Activated CD8-positive, alpha-beta memory T cell treated with anti-CD3 and anti-CD28 coated beads, Interleukin-2, amount 50 U/mL, for 4 hours (primary cell): ENCODE data around the gene PTPRB.
"Not testable (repeated sequence)": the region's sequence is repeated elsewhere in the genome, so short reads cannot be mapped to it uniquely, and the experiment has no call there.

ENCODE experiments used
- DNase-seq: peaks from one replicate; pipeline ENCODE4 v3.0.0-alpha.2; 2020

The PTPRB gene

DNA sequence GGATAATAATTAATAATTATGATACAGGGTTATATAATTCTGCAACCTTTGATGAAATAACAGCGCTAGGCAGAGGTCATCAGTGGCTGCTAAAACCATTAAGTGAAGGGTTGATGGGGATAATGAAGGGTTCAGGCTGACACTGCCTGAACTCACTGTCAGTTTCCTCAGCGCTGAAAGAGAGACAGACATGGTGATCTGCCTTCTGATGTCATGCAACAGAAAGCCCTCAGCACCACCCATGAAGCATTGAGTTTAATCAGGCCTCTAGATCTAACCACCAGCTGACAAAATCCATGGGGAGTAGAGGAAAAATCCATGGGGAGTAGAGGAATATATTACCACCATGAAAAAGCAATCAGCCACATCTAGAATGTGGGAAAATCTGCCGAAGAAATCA, 107.6 kb downstream of the PTPRB start:
- DNase-seq: no peak

DNA sequence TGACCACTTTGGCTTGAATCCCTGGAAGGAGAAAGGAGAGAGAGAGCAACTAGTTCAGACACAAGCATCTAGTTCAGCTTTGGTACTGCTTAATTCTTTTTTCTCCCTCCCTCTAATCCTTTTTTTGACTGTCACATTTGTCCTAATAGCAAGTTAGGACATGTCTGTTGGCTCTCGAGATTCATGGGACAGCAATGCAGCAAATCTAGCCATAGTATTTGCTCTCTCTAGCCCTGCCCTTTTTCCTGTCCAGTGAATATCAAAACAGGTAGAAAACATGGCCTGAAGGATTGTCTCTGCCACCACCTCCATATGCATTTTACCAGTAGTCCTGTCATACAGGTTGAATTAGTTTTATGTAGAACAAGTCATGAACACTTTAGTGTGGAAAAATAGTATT, 116.4 kb downstream of the PTPRB start:
- DNase-seq: no peak

DNA sequence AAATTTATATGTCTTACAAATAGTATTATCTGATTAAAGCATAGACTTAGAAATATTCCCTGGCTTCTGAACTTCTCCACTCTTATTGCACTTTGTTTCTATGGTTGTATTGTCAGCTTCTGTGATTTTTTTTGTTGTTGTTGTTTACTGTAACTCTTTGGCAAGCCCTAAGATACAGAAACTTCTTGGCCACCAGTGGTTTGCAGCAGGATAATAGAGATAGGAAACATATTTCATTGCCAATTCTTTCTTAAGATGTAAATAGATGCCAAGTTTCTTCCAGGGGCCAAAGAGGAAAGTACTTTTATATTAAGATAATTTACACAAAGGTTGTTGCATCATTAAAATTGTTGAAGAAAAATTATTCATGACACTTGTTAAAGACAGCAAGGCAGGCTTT, 123.8 kb downstream of the PTPRB start:
- no peak for DNase-seq

DNA sequence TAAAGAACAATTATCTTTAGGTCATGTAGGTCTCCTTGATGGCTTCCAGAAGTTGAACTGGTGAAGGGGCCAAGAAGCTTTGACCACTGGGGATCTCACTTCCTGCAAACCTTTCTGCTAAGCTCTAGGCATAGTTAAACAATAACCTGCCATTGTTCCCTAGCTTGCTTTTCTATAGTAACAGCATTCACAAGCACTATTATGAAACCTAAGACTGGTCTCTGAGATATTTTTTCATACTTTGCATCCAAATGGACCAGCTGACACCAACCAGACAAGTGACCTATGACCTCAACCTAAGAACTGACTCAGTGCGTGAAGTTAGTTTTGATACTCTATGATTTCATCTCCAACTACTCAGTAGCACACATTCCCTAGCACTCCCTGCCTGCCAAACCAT, 129.1 kb downstream of the PTPRB start:
- no peak for DNase-seq

DNA sequence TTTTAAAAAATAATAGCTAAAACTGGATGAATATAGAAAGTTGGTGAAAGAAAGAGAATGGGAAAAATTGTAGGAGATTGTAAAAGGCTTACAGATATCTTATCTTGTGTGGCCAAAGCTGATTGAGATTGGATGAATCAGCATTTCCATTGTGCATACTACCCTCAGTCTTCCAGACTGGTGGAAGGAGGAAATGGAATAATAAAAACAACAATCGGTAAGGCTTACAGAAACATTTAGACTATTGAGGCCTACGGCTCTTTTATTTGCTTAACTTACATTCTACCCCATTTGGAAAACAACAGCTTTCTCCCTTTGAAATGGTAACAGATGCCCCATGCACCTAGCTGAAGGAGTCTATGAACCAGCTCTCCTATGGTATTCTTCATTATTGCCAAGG, 129.8 kb downstream of the PTPRB start:
- no peak for DNase-seq

DNA sequence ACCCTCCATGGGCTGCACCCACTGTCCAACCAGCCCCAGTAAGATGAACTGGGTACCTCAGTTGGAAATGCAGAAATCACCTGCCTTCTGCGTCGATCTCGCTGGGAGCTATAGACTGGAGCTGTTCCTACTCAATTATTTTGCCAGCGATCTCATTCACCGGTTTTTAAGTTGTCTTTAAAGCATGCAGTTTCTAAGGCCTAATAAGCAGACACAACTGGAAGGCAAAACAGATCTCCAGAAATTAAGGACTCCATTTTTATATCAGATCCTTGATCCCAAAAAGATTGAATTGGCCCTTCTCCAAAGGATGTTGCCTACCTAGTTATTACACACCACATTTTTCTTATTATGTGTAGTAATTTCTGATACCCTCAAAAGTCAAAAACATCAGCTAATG, 139.7 kb downstream of the PTPRB start:
- DNase-seq: no peak

DNA sequence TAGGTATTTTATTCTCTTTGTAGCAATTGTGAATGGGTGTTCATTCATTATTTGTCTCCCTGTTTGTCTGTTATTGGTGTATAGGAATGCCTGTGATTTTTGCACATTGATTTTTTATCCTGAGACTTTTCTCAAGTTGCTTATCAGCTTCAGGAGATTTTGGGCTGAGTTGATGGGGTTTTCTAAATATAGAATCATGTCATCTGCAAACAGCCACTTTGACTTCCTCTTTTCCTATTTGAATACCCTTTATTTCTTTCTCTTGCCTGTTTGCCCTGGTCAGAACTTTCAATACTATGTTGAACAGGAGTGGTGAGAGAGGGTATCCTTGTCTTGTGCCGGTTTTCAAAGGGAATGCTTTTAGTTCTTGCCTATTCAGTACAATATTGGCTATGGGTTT, 144.3 kb downstream of the PTPRB start:
- DNase-seq: not testable (repeated sequence)

DNA sequence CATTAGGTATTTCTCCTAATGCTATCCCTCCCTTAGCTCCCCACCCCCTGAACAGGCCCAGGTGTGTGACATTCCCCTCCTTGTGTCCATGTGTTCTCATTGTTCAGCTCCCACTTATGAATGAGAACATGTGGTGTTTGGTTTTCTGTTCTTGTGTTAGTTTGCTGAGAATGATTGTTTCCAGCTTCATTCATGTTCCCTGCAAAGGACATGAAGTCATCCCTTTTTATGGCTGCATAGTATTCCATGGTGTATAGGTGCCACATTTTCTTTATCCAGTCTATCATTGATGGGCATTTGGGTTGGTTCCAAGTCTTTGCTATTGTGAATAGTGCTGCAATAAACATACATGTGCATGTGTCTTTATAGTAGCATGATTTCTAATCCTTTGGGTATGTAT, 146.3 kb downstream of the PTPRB start:
- not testable (repeated sequence) for DNase-seq

DNA sequence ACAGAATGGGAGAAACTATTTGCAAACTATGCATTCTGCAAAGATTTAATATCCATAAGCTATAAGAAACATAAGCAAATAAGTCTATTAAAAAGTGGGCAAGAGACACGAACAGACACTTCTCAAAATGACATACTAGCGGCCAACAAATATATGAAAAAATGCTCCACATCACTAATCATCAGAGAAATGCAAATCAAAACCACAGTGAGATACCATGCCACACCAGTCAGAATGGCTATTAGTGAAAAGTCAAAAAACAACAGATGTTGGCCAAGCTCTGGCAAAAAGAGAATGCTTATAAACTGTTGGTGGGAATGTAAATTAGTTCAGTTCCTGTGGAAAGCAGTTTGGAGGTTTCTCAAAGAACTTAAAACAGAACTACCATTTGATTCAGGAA, 149.8 kb downstream of the PTPRB start:
- DNase-seq: no peak

DNA sequence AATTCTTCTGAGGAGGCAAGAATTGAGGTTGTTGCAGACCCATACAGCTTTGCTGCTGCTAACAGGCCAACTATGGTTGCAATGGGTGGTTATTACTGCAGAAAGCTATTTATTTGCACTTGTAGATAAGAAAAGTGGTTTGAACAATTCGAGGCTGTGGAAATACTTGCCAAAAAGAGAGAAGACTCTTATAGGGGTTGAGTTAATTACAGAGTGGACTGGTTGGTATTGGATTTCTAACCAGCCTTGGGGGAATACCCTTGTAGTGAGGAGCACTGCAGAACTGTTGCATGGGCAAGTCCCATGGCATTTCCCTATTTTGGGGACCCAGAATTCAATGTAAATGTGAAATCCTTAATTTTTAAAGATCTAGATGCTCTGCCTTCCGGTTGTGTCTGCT, 150.6 kb downstream of the PTPRB start:
- no peak for DNase-seq

DNA sequence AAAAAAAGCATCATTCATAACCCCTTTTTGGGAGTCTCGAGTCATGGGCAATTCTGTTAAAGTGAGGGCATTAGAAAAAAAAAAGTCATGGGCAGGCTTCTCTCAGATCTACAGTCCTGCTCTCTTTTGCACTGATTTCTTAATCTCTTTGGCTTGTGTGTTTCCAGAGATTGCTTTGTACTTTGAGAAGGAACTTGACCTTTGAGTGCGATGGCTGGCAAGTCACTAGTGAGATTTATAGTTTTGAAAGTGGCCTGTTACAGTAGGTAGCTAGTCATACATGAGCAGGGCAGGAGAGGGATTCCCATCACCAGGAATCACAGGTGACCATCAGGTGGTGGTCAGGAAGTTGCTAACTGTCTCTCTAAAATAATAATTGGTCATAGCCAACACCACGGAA, 151.5 kb downstream of the PTPRB start:
- no peak for DNase-seq

DNA sequence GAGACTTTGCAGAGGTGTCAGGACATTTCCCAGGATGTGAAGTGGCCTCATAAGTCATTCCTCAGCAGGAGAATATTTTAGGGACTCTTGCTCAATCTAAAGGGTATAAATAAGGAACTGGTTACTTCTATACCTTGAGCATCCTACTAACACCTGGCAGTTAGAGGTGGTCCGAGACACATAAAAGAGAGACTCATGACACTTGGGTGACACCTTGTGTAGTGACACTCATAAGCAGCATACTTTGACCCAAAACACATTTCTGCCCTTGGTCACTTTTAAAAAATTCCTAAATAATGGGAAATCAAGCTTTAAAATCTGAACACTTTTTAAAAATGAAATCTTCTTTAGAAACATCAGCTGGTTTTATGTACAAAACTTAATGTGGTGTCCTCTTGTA, 152.8 kb downstream of the PTPRB start:
- no peak for DNase-seq

DNA sequence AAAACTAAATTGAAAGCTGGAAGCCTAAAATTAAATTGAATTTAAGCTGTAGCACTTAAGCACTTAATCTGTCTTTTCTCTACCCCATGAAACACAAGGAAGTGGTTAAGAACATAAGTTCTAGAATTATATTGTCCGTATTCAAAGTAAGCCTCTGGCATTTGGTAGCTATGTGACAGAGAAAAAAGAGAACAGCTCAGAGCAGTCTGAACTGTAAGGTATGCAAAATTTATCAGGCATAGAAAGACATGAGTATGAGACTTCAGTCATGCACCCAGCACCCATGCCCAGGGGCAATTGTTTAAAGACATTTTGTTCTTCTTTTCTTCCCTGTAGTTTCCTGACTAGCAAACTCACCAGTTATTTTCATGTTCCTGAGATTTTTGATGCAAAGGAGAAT, 154.5 kb downstream of the PTPRB start:
- no peak for DNase-seq

DNA sequence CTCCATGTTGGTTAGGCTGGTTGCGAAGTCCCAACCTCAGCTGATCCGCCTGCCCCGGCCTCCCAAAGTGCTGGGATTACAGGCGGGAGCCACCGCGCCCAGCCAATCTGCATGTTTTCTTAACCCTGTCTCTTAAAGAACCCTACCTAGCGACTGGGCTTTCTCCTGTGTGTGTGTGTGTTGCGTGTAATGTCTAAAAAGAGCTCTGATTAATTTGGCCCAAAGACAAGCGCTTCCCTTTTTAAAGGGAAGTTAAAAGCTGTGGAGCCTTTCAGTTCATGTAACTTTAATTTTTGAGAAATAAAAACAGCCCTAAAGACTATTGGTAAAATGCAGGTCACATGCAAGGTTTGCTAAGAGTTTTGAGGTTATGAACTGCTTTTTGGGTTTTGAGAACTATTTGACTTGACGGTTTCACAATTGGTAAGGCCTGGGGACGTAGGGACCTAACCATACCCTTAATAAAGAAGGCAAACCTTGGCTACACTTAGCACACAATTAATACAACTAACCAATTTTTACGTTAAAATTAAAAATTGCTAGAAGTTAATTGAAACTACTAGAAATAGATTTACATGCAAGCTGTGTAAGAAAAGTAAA, 167.9 kb downstream of the PTPRB start:
- DNase-seq: no peak

DNA sequence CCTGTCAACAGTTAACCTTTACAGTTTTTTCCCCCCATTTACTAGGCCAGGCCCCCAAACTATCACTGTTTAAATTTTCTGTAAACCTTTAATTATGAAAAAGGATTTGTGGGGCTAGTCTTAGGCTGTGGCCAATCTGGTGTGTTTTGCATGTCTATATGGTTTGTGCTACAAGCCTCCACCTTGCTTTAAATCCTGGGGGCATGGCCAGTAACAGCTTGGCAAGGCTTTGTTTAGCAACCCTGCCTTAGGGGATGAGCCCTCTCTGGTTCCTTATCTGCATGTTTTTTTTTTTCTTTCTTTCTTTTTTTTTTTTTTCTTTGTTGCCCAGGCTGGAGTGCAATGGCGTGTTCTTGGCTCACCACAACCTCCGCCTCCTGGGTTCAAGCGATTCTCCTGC, 168.5 kb downstream of the PTPRB start:
- DNase-seq: no peak

DNA sequence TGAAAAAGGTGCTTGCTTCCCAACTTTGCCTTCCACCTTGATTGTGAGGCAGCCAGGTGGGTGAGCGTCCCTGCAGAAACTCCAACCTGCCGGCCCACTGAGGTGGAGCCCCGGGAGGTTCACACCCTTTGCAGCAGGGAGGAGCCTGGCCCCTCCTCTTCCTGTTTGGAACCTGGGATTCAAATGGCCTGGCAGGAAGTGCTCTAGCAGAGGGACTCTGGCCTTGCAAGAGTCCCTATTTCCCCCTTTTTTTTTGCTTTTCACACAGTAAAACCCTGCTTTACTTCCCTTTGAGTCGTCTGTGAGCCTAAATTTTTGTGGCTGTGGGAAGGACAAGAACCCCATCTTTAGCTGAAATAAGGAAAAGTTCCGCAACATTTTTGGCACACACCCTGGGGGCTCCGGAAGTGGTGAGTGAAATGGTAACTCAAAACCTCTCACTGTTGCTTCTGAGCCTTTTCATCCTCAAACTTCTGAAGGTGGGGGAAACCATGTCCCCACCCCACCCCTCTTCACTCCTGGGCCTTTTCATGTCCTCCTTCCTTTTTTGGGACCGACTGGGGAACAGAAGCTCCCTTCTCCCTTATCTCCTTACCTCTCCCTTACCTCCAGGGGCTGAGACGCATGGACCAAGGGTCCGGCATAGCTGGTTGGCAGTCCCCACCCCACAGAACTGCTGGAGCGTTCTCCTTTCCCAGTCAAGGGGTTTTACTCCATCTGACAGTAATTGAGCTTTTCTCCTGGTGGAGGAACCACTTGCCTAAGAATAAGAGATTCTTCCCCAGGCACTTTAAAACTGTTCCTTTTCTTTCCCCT, 169.1 kb downstream of the PTPRB start:
- DNase-seq: no peak

DNA sequence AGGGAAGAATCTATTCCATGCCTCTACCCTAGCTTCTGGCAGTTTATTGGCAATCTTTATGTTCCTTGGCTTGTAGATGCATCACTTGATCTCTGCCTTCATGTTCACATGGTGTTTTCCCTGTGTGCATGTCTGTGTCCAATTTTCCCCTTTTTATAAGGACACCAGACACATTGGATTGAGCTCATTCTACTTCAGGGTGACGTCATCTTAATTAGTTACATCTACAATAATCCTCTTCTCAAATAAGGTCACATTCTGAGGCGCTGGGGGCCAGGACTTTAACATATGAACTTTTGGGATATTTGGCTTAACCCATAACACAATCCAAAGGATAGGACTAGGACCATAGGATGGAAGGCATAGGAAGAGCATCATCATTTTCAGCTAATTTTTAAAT, 169.8 kb downstream of the PTPRB start:
- DNase-seq: no peak

DNA sequence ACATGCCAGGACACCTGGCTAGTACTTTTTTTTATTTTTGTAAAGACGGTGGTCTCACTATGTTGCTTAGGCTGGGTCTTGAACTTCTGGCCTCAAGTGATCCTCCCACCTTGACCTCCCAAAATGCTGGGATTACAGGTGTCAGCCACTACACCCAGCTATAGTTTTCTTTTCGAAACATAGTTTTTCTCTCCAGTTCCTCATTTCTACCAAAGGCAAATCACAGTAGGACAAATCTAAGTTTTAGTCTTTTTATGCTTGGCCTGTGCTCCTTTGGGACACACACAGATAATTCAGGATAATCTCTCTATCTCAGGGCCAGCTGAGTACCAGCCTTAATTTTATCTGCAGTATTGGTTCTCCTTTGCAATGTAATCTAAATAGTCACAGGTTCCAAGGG, 170.5 kb downstream of the PTPRB start:
- DNase-seq: no peak
